NOMO-1 (cell line): ENCODE measurements around the gene ATXN10.
A peak's percentile ranks its signal among the peaks of the same experiment; 100 is the strongest.
"Not testable (repeated sequence)": the region's sequence is repeated elsewhere in the genome, so short reads cannot be mapped to it uniquely, and the experiment has no call there.

Experiments
- DNase-seq, 2 experiments: peaks; one replicate each; lab custom pipeline; 2025; ENCODE audit not compliant: unreplicated experiment in 2 of 2; lab: John Stamatoyannopoulos, UW

The ATXN10 gene

GRCh38 chr22:45642986-45643385 lies 28.6 kb upstream of the ATXN10 start:
- DNase-seq = no peak

GRCh38 chr22:45644714-45645113 lies 26.9 kb upstream of the ATXN10 start:
- no peak for DNase-seq

GRCh38 chr22:45645150-45645525 lies 26.5 kb upstream of the ATXN10 start:
- no peak for DNase-seq

DNA sequence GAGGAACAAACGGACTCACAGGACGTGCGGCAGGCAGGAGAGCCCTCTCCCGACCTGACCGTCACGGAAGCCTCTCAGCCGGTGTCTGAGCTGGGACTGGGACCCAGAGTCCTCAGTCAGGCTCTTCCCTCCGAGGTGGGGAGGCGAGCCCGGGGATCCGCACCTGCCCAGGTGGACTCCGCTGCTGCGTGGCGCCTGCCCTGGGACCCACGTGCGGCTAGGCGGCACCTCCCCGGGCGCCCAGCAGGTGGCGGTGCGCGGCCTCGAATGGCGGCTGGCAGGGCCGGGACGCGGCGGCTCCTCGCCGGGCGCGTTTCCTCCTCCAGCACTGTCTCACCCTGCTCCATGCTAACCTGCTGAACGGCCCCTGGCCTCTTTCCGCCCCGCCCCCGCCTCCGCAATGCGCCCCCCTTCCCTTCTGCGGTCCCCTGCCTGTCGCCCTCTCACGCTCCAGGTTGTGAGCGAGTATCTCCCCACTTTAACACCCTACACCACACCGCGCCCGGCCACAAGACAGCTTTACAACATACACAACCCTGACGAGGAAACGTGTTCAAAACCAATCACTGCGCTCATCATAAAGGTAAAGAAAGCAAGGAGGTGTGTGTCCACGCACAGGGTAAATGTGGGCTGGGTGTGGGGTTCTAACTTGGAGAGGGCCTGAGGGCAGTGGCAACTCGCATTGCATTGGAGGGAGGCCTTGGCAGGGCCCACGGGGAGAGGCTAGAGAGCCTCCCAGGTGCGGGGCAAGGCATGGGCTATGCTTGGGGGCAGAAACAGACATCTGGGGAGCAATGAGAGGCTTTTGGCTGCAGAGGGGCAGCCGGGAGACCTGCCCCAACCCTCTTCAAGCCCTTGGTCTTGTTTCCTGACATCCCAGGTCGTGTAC lies 25.9 kb upstream of the ATXN10 start:
- DNase-seq = peak; percentile 53 to 78

GRCh38 chr22:45647532-45648225 lies 24.0 kb upstream of the ATXN10 start:
- no peak for DNase-seq

GRCh38 chr22:45648301-45649117 lies 23.1 kb upstream of the ATXN10 start:
- peak in 1 of 2 experiments; percentile 18 for DNase-seq

GRCh38 chr22:45649809-45650208 lies 21.8 kb upstream of the ATXN10 start:
- no peak for DNase-seq

- DNase-seq = no peak
These were observed 20.9 kb upstream of the ATXN10 start for GRCh38 chr22:45650721-45651120.

- DNase-seq = no peak
These were observed 19.6 kb upstream of the ATXN10 start for GRCh38 chr22:45651931-45652528.

- no peak for DNase-seq
These were observed 15.1 kb upstream of the ATXN10 start for GRCh38 chr22:45656577-45656976.

DNA sequence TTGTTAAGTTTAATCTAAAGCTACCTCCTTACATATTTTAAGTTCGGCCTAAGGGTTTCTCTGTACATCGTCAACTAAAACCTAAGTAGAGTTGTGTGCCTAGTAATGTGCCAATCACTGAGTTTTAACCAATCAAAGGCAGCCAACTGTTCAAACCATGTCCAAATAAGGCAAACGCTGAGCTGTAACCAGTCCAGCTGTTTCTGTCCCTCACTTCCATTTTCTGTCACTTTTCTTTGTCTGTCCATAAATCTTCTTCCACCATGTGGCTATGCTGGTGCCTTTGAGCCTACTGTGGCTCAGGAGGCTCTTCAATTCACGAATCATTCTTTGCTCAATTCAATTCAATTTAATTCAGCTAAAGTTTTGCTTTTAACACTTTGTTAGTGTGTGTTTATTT lies 13.9 kb upstream of the ATXN10 start:
- DNase-seq = peak in 1 of 2 experiments; percentile 27

GRCh38 chr22:45664136-45664646 lies 7.4 kb upstream of the ATXN10 start:
- no peak for DNase-seq

DNA sequence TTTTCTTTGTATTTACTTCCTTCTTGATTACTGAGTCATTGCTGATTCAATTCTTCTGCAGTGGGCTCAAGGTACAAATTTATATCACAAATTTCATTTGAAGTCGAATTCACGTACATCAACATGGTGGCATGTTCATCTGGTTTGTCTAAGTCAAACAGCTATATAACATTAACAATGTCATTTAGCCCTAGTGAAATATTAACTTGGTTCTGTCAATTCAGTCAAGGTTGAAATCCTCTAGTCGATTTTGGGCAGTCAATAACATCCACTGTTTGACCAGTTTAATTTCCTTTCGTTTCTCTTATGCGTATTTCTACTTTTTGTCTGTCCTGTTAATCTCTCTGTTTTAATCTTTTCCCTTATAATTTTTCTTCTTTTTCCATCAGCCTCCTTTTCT lies 4.1 kb upstream of the ATXN10 start:
- no peak for DNase-seq

DNA sequence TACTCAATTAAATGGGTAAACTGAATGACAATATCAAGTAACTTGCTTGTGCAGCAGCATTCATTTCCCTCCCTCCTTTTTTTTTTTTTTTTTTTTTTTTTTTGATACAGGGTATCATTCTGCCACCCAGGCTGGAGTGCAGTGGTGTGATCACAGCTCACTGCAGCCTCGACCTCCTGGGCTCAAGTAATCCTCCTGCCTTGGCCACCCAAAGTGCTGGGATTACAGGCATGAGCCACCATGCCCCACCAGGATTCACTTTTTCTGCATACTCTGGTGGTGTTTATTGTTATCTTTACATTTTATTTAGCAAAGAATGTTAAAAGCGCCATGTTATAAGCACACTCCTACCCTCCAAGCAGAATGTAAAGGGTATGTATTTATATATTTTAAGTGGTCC lies 1.3 kb upstream of the ATXN10 start:
- DNase-seq = not testable (repeated sequence)

GRCh38 chr22:45670981-45671782 lies 452 bp upstream of the ATXN10 start:
- DNase-seq = no peak

GRCh38 chr22:45672564-45673481 lies 1.2 kb downstream of the ATXN10 start:
- DNase-seq = no peak

DNA sequence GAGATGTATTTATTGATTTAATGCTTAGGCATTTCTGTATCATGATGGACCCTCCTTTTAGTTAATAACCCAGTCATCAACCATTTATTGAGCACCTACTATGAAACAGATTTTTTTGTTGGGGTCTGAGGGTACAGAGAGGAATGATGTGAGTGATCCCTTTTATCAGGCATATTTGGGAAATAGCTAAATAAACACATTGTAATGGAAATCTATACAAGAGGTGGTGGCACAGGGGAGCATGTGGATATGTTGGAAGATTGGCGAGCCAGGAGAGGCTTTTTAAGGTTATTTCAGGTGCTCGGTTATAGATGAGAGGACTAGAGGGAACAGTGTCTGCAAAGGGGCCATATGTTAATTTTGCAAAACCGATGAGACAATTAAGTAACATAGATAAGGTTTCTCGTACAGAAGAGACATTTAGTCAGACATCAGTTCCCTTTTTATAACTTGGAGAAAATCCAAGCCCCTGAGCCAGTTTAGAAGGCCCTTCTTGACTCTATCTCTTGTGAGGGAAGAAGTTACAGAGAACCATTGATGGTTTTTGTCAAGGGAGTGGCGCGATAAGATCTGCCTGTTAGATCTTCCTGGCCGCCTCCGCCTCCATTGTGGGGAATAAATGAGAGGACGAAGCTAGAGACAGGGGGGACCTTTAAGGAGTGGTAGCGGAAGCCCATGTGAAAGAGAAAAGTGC lies 2.0 kb downstream of the ATXN10 start:
- peak; percentile 41 to 79 for DNase-seq

- DNase-seq = no peak
These were observed 4.4 kb downstream of the ATXN10 start for GRCh38 chr22:45676024-45676423.
